ENCODE results near the gene TRMO. TPM values are rescaled to one million over a fixed set of nuclear protein-coding genes. Genes with fewer than 3 reads are reported as not detected.

TRMO gene
- total and polyA plus RNA-seq, 12 donors = 4.4 to 12.8 (median 7.8) TPM

- WGBS, 2 donors = 79 to 84% methylated on average over 6 of the region's 6 CpGs
- Histone ChIP-seq H3K4me3 (no peak overlapping the region), H3K9me3 (peaks cover 0 to 21% (median 7%) of the 10 kb centered on the region in 11 donors), H3K36me3 (peaks cover 0 to 32% (median 4%) of the 10 kb centered on the region in 9 donors), H3K27ac (no peak overlapping the region), H3K27me3 (no peaks in the 10 kb centered on the region), H3K4me1 (peaks cover 0 to 8% (median 0%) of the 10 kb centered on the region in 9 donors)
- no peak for TF ChIP-seq CTCF (IDR thresholded peaks at IDR 0.05)
- no peak for DNase-seq
- ATAC-seq = peak in 1 of 8 donors; percentile 45
- intact Hi-C loops (cut with DNase I) = no loop called here
Measured at GRCh38 chr9:97895695-97896332, 26.5 kb downstream of the TRMO start.

GRCh38 chr9:97895211-97895610, 27.1 kb downstream of the TRMO start:
- no peak for TF ChIP-seq CTCF (IDR thresholded peaks at IDR 0.05)
- H3K4me3 ChIP-seq = no peak overlapping the region
- H3K9me3 ChIP-seq = peaks cover 0 to 21% (median 7%) of the 10 kb centered on the region in 11 donors
- no peak for ATAC-seq
- 91% methylated on average over 1 of the region's 1 CpG for WGBS, 2 donors
- no peaks in the 10 kb centered on the region for H3K27me3 ChIP-seq
- no peak overlapping the region for H3K27ac ChIP-seq
- peaks cover 0 to 31% (median 4%) of the 10 kb centered on the region in 9 donors for H3K36me3 ChIP-seq
- DNase-seq = no peak
- peaks cover 0 to 2% (median 0%) of the 10 kb centered on the region in 9 donors for H3K4me1 ChIP-seq
- intact Hi-C loops (cut with DNase I) = no loop called here

GRCh38 chr9:97892421-97892820, 29.9 kb downstream of the TRMO start:
- TF ChIP-seq CTCF (IDR thresholded peaks at IDR 0.05) = no peak
- Histone ChIP-seq H3K9me3 (peaks cover 0 to 21% (median 7%) of the 10 kb centered on the region in 11 donors), H3K27ac (no peak overlapping the region), H3K27me3 (peaks cover 0 to 25% (median 0%) of the 10 kb centered on the region in 7 donors), H3K36me3 (peaks cover 0 to 8% (median 0%) of the 10 kb centered on the region in 9 donors), H3K4me3 (no peak overlapping the region), H3K4me1 (no peaks in the 10 kb centered on the region)
- ATAC-seq = no peak
- intact Hi-C loops (cut with DNase I) = no loop called here
- DNase-seq = no peak
- WGBS, 2 donors = 81 to 88% methylated on average over 2 of the region's 2 CpGs

GRCh38 chr9:97891736-97892135, 30.6 kb downstream of the TRMO start:
- Histone ChIP-seq H3K4me3 (no peak overlapping the region), H3K9me3 (peaks cover 0 to 21% (median 7%) of the 10 kb centered on the region in 11 donors), H3K27me3 (peaks cover 0 to 25% (median 0%) of the 10 kb centered on the region in 7 donors), H3K27ac (no peak overlapping the region), H3K4me1 (no peaks in the 10 kb centered on the region), H3K36me3 (peaks cover 0 to 4% (median 0%) of the 10 kb centered on the region in 9 donors)
- WGBS, 2 donors = 77 to 83% methylated on average over 5 of the region's 5 CpGs
- no peak for TF ChIP-seq CTCF (IDR thresholded peaks at IDR 0.05)
- no peak for ATAC-seq
- intact Hi-C loops (cut with DNase I) = no loop called here
- no peak for DNase-seq

All from heart right ventricle (tissue), 16 donors.